ENCODE data around the gene PDZD2. TPM values are rescaled to one million over a fixed set of nuclear protein-coding genes. Genes with fewer than 3 reads are reported as not detected.

PDZD2 gene
- total and polyA plus RNA-seq, 2 donors (not counting 3 experiments of a cell fraction or from before 2014, with no cell fraction given), result 0.66 to 6.9 TPM

DNA sequence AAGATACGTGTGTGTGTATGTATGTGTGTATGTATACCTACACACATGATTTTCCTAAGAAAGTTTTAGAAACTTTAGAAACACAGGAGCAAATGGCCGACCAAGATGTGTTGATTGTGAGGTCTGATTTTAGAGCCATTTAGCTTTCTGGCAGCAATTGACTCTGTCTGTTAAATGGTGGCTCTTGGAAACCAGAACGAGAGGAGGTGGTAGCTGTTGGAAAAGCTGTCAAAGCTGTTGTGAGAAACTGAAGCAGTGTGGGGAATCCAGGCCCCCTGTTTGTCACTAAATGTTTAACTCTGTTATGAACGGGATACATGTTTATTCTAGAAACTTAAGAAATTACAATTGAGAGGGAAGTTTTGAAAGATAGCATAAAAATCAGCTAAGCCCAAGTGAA is 443.8 kb downstream of the PDZD2 start:
- TF ChIP-seq, protein P1, sequence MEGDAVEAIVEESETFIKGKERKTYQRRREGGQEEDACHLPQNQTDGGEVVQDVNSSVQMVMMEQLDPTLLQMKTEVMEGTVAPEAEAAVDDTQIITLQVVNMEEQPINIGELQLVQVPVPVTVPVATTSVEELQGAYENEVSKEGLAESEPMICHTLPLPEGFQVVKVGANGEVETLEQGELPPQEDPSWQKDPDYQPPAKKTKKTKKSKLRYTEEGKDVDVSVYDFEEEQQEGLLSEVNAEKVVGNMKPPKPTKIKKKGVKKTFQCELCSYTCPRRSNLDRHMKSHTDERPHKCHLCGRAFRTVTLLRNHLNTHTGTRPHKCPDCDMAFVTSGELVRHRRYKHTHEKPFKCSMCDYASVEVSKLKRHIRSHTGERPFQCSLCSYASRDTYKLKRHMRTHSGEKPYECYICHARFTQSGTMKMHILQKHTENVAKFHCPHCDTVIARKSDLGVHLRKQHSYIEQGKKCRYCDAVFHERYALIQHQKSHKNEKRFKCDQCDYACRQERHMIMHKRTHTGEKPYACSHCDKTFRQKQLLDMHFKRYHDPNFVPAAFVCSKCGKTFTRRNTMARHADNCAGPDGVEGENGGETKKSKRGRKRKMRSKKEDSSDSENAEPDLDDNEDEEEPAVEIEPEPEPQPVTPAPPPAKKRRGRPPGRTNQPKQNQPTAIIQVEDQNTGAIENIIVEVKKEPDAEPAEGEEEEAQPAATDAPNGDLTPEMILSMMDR (IDR thresholded peaks at IDR 0.05; ENCODE audit: extremely low read depth in 1 of 2, insufficient read depth in 1 of 2, low read depth in 1 of 2, low read length in 2 of 2), result no peak
- TF ChIP-seq GATA2 (IDR thresholded peaks at IDR 0.05; ENCODE audit: insufficient read depth, insufficient read length, low read depth, low read length) (no peak), MYC (IDR thresholded peaks at IDR 0.05; ENCODE audit: low read depth, low read length) (no peak), MAX (IDR thresholded peaks at IDR 0.05; ENCODE audit: insufficient read depth, insufficient read length) (no peak), POLR2AphosphoS5 (IDR thresholded peaks at IDR 0.05; ENCODE audit: insufficient read depth, low read depth, low read length) (no peak), EZH2 (IDR thresholded peaks at IDR 0.05; ENCODE audit: borderline replicate concordance, low read depth, low read length, severe bottlenecking) (no peak), POLR2A (IDR thresholded peaks at IDR 0.05; ENCODE audit: low read depth, low read length) (no peak), FOS (IDR thresholded peaks at IDR 0.05; ENCODE audit: borderline replicate concordance, insufficient read depth, low read length) (no peak), JUN (IDR thresholded peaks at IDR 0.05; ENCODE audit: borderline replicate concordance, insufficient read depth, insufficient read length, low read depth) (no peak)
- Histone ChIP-seq H3K9me3 (replicated peaks; ENCODE audit: control insufficient read depth, insufficient read depth, low read length) (no peaks in the 10 kb centered on the region), H3K4me3 (replicated peaks in 1 of 3; ENCODE audit: insufficient read depth in 1 of 3, low read depth in 1 of 3, low read length in 3 of 3) (no peak overlapping the region), H2AFZ (ENCODE audit: low read depth, low read length) (no peak overlapping the region), H3K9ac (replicated peaks; ENCODE audit: extremely low read depth, insufficient read depth, low read length) (no peak overlapping the region), H3K27me3 (ENCODE audit: control insufficient read depth in 2 of 2, insufficient read depth in 2 of 2, low read length in 2 of 2) (no peaks in the 10 kb centered on the region), H3K9me1 (replicated peaks; ENCODE audit: control insufficient read depth, extremely low read depth, insufficient read depth, low read length) (no peaks in the 10 kb centered on the region), H3K27ac (ENCODE audit: insufficient read depth, low read depth, low read length) (no peak overlapping the region), H3K4me2 (ENCODE audit: insufficient read depth, low read length) (no peak overlapping the region), H3K79me2 (ENCODE audit: control insufficient read depth, insufficient read depth, low read length) (no peaks in the 10 kb centered on the region), H3K4me1 (ENCODE audit: control insufficient read depth, extremely low read depth, insufficient read depth, low read length) (no peaks in the 10 kb centered on the region), H3K36me3 (ENCODE audit: control insufficient read depth in 2 of 2, extremely low read depth in 1 of 2, insufficient read depth in 2 of 2, low read length in 2 of 2) (no peaks in the 10 kb centered on the region), H4K20me1 (replicated peaks; ENCODE audit: control insufficient read depth, extremely low read depth, insufficient read depth, low read length) (no peaks in the 10 kb centered on the region)
- no peak for FAIRE-seq
- intact Hi-C loops (cut with micrococcal nuclease), result no loop called here
- dilution Hi-C loops (cut with MboI; ENCODE audit: extremely low pct_ligation_motif_present, low sequenced_read_pairs), result no loop called here
- ChIA-PET CTCF (interaction anchor here (2.6 kb wide), 1 partner anchor 11 kb away, joined by 16 read pairs; no protein-coding TSS in a partner anchor), POLR2A (no interaction called here)
- no peak for DNase-seq (ENCODE audit: low read depth, low spot score)
- no TSS peak for BruUV-seq (replicated peaks)

Measured in endothelial cell of umbilical vein (primary cell).